Neural cell (in vitro differentiated cells): ENCODE results near the gene CDCA7L.

Experiments used
- EP300 ChIP-seq: fragments of 450-650 bp; conservative IDR thresholded peaks from 2 replicates; pipeline ENCODE4 v1.6.1; 2014; ENCODE audit warnings: antibody characterized with exemption, mild to moderate bottlenecking, moderate library complexity; ENCODE audit not compliant: poor library complexity, severe bottlenecking
- EZH2 ChIP-seq: fragments of 200-600, 300-800 bp; shearing (Covaris generic), sonication (generic); IDR thresholded peaks from 2 replicates; pipeline ENCODE4 v1.6.1; 2014; ENCODE audit warnings: antibody characterized with exemption, low read length, borderline replicate concordance, mild to moderate bottlenecking; ENCODE audit not compliant: insufficient read depth, poor library complexity, severe bottlenecking
- SMC3 ChIP-seq: fragments of 450-650 bp; conservative IDR thresholded peaks from 2 replicates; pipeline ENCODE4 v1.6.1; 2014; ENCODE audit warnings: antibody characterized with exemption, mild to moderate bottlenecking, moderate library complexity; ENCODE audit not compliant: poor library complexity
- TF ChIP-seq, protein P1 (sequence below): fragments of 450-650 bp; IDR thresholded peaks from 2 replicates; pipeline ENCODE4 v1.5.1; 2014; ENCODE audit warnings: antibody characterized with exemption, mild to moderate bottlenecking, moderate library complexity; ENCODE audit not compliant: poor library complexity, severe bottlenecking

DNA sequence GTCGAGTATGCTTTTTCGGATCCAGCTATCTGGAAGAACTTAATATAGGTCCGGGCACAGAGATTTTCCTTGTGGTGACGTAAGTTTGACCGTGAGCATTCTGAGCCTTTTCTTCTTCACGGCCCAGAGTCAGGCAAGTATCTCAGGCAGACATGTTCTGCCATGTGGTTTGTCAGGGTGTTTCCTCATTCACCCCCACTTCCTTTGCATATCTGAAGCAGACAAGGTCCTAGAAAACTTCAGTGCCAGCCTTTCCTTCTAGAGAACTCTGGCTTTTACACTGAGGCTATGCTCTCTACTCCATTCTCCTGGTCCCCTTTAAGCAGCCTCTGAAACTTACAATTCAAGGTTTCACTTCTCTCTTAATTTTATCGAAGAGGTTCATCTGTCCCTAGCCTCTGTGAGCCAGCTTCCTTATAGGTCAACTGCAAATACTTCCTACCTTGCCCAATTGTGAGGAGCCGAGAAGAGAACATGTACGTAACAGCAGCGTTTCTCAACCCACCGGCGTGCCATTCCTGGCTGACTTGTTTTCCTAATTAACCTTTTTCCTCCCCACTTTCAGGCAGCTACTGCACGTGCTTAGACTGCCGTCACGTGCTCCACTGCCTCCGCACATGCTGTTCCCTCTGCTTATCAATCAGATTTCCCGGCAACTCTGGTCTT lies 47.3 kb downstream of the CDCA7L start:
- TF ChIP-seq, protein P1, sequence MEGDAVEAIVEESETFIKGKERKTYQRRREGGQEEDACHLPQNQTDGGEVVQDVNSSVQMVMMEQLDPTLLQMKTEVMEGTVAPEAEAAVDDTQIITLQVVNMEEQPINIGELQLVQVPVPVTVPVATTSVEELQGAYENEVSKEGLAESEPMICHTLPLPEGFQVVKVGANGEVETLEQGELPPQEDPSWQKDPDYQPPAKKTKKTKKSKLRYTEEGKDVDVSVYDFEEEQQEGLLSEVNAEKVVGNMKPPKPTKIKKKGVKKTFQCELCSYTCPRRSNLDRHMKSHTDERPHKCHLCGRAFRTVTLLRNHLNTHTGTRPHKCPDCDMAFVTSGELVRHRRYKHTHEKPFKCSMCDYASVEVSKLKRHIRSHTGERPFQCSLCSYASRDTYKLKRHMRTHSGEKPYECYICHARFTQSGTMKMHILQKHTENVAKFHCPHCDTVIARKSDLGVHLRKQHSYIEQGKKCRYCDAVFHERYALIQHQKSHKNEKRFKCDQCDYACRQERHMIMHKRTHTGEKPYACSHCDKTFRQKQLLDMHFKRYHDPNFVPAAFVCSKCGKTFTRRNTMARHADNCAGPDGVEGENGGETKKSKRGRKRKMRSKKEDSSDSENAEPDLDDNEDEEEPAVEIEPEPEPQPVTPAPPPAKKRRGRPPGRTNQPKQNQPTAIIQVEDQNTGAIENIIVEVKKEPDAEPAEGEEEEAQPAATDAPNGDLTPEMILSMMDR, result no peak
- TF ChIP-seq EP300 (no peak), EZH2 (no peak), SMC3 (no peak)
